ENCODE results near the gene CSE1L. TPM values are rescaled to one million over a fixed set of nuclear protein-coding genes. Genes with fewer than 3 reads are reported as not detected.
"Not testable (repeated sequence)": the region's sequence is repeated elsewhere in the genome, so short reads cannot be mapped to it uniquely, and the experiment has no call there.

The CSE1L gene
- total RNA-seq, 2 experiments from 2014 or later = 86.1 to 88.9 TPM

GRCh38 chr20:49110767-49111694 is 64.9 kb downstream of the CSE1L start:
- H3K36me3 Mint-ChIP-seq (ENCODE audit: low read depth) = peaks cover 33% of the 10 kb centered on the region
- no peak for DNase-seq
- H3K4me1 Mint-ChIP-seq (ENCODE audit: low read depth) = no peaks in the 10 kb centered on the region
- intact Hi-C loops (cut with micrococcal nuclease) = no loop called here
- no peak overlapping the region for H3K27ac Mint-ChIP-seq
- no peak overlapping the region for H3K4me3 Mint-ChIP-seq
- H3K9me3 Mint-ChIP-seq = no peaks in the 10 kb centered on the region
- no peaks in the 10 kb centered on the region for H3K27me3 Mint-ChIP-seq (ENCODE audit: low read depth)
- CTCF ChIA-PET = interaction anchor here (0.5 kb wide), 1 partner anchor 105 kb away, joined by 4 read pairs; no protein-coding TSS in a partner anchor

GRCh38 chr20:49112596-49113274 is 66.6 kb downstream of the CSE1L start:
- Mint-ChIP-seq H3K27ac (no peak overlapping the region), H3K4me1 (ENCODE audit: low read depth) (no peaks in the 10 kb centered on the region), H3K4me3 (no peak overlapping the region), H3K9me3 (no peaks in the 10 kb centered on the region), H3K36me3 (ENCODE audit: low read depth) (peaks cover 44% of the 10 kb centered on the region), H3K27me3 (ENCODE audit: low read depth) (no peaks in the 10 kb centered on the region)
- CTCF ChIA-PET = interaction anchor here (0.6 to 1.1 kb wide), 2 partner anchors 30 to 107 kb away, joined by 3 to 5 read pairs; no protein-coding TSS in a partner anchor
- intact Hi-C loops (cut with micrococcal nuclease) = no loop called here
- no peak for DNase-seq

DNA sequence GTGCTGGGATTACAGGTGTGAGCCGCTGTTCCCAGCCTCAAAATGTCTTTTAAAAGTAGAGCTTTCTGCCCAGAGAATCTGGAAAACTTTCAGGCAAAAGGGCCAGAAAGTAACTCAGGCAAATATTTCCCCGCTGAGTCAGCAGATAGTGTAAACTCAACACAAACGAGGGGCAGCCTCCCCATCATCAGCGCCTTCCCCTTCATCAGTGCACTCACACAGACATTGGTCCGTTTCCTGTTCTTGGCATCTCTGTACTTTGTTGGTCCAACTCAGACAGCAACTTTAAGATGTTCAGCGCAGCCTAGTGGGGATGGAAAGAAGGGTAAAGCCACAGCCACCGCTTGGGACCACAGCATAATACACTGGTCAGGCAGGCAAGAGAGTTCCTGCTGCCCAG is 69.5 kb downstream of the CSE1L start:
- intact Hi-C loops (cut with micrococcal nuclease) = no loop called here
- Mint-ChIP-seq H3K27me3 (ENCODE audit: low read depth) (no peaks in the 10 kb centered on the region), H3K4me3 (no peak overlapping the region), H3K36me3 (ENCODE audit: low read depth) (peaks cover 53% of the 10 kb centered on the region), H3K27ac (no peak overlapping the region), H3K4me1 (ENCODE audit: low read depth) (no peaks in the 10 kb centered on the region), H3K9me3 (no peaks in the 10 kb centered on the region)
- CTCF ChIA-PET = no interaction called here
- DNase-seq = no peak

- intact Hi-C loops (cut with micrococcal nuclease) = no loop called here
- H3K27ac Mint-ChIP-seq = peak overlapping the region; percentile 65
- peaks cover 52% of the 10 kb centered on the region for H3K36me3 Mint-ChIP-seq (ENCODE audit: low read depth)
- H3K4me1 Mint-ChIP-seq (ENCODE audit: low read depth) = no peaks in the 10 kb centered on the region
- no peaks in the 10 kb centered on the region for H3K27me3 Mint-ChIP-seq (ENCODE audit: low read depth)
- no peaks in the 10 kb centered on the region for H3K9me3 Mint-ChIP-seq
- DNase-seq = no peak
- H3K4me3 Mint-ChIP-seq = no peak overlapping the region
- CTCF ChIA-PET = no interaction called here
Measured at GRCh38 chr20:49118307-49118706, 72.2 kb downstream of the CSE1L start.

DNA sequence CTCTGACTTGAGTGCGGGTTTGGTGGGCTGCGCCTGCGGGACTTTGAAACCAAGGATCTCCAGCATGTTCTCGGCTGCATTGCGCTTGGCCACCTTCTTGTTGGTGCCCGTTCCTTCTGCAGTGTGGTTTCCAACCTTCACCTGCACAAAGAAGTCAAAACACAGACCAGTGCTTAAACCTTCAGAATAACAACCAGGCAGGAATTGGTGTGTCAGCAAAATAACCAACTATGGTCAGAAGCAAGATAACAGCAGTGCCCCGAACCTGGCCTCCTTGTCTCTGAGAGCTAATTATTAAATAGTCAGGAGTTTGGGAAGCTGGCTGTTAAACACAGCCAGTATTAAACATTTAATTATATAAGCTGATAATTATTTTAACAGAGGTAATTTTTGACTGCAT is 73.9 kb downstream of the CSE1L start:
- H3K36me3 Mint-ChIP-seq (ENCODE audit: low read depth) = peaks cover 52% of the 10 kb centered on the region
- no peak for DNase-seq
- H3K27ac Mint-ChIP-seq = no peak overlapping the region
- no peaks in the 10 kb centered on the region for H3K27me3 Mint-ChIP-seq (ENCODE audit: low read depth)
- no peaks in the 10 kb centered on the region for H3K4me1 Mint-ChIP-seq (ENCODE audit: low read depth)
- no peak overlapping the region for H3K4me3 Mint-ChIP-seq
- no peaks in the 10 kb centered on the region for H3K9me3 Mint-ChIP-seq
- CTCF ChIA-PET = interaction anchor here (0.7 to 1.2 kb wide), 3 partner anchors 14 to 97 kb away, joined by 3 to 5 read pairs (median 4); no protein-coding TSS in a partner anchor
- intact Hi-C loops (cut with micrococcal nuclease) = no loop called here

GRCh38 chr20:49122920-49123319 is 76.8 kb downstream of the CSE1L start:
- no peak for DNase-seq
- H3K4me1 Mint-ChIP-seq (ENCODE audit: low read depth) = no peaks in the 10 kb centered on the region
- CTCF ChIA-PET = no interaction called here
- H3K36me3 Mint-ChIP-seq (ENCODE audit: low read depth) = peaks cover 44% of the 10 kb centered on the region
- H3K4me3 Mint-ChIP-seq = no peak overlapping the region
- no peak overlapping the region for H3K27ac Mint-ChIP-seq
- H3K27me3 Mint-ChIP-seq (ENCODE audit: low read depth) = no peaks in the 10 kb centered on the region
- intact Hi-C loops (cut with micrococcal nuclease) = no loop called here
- no peaks in the 10 kb centered on the region for H3K9me3 Mint-ChIP-seq

GRCh38 chr20:49123982-49124381 is 77.9 kb downstream of the CSE1L start:
- no peaks in the 10 kb centered on the region for H3K9me3 Mint-ChIP-seq
- no peaks in the 10 kb centered on the region for H3K4me1 Mint-ChIP-seq (ENCODE audit: low read depth)
- no peaks in the 10 kb centered on the region for H3K27me3 Mint-ChIP-seq (ENCODE audit: low read depth)
- intact Hi-C loops (cut with micrococcal nuclease) = no loop called here
- H3K4me3 Mint-ChIP-seq = no peak overlapping the region
- H3K36me3 Mint-ChIP-seq (ENCODE audit: low read depth) = peaks cover 34% of the 10 kb centered on the region
- no peak for DNase-seq
- no peak overlapping the region for H3K27ac Mint-ChIP-seq
- CTCF ChIA-PET = no interaction called here

DNA sequence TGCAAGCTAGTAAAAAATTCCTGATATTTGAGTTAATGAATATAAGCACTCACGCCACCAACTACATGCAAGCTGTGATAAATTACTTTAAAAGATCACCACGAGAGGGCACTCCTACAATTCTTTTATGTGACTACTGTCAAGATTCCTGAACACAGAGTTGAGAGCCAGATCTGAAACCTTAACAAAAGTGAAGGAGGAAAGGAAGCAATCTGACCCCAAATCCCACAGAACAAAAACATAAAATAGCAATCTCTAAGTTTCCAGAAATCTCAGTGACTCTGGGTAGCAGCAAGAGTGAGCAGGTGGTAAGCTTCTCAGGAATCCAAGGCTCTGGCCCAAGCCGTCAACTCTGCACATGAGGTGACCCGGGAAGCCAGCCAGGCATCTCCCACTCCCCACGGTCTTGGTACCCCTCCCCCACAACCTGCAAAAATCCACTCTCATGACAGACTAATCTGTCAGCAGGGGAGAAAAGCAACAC is 86.9 kb downstream of the CSE1L start:
- Mint-ChIP-seq H3K9me3 (no peaks in the 10 kb centered on the region), H3K27ac (no peak overlapping the region), H3K4me3 (no peak overlapping the region), H3K36me3 (ENCODE audit: low read depth) (peaks cover 17% of the 10 kb centered on the region), H3K4me1 (ENCODE audit: low read depth) (peaks cover 3% of the 10 kb centered on the region), H3K27me3 (ENCODE audit: low read depth) (no peaks in the 10 kb centered on the region)
- peak; percentile 11 for DNase-seq
- CTCF ChIA-PET = interaction anchor here (0.6 to 7.4 kb wide), 36 partner anchors 8 to 117 kb away, joined by 3 to 114 read pairs (median 4); partner anchors contain the start of genes DDX27 and STAU1
- intact Hi-C loops (cut with micrococcal nuclease) = loop anchor here (1.0 to 5.0 kb wide), 4 partner anchors 53 to 189 kb away; no protein-coding TSS in a partner anchor

GRCh38 chr20:49133571-49133970 is 87.5 kb downstream of the CSE1L start:
- CTCF ChIA-PET = interaction anchor here (0.6 to 7.4 kb wide), 19 partner anchors 9 to 111 kb away, joined by 3 to 114 read pairs (median 4); partner anchors contain the start of genes DDX27 and STAU1
- intact Hi-C loops (cut with micrococcal nuclease) = loop anchor here (1.0 to 5.0 kb wide), 4 partner anchors 53 to 189 kb away; no protein-coding TSS in a partner anchor
- no peak for DNase-seq
- Mint-ChIP-seq H3K4me3 (no peak overlapping the region), H3K27me3 (ENCODE audit: low read depth) (no peaks in the 10 kb centered on the region), H3K4me1 (ENCODE audit: low read depth) (peaks cover 3% of the 10 kb centered on the region), H3K36me3 (ENCODE audit: low read depth) (peaks cover 17% of the 10 kb centered on the region), H3K27ac (peak overlapping the region; percentile 67), H3K9me3 (no peaks in the 10 kb centered on the region)

GRCh38 chr20:49134797-49135196 is 88.7 kb downstream of the CSE1L start:
- CTCF ChIA-PET = interaction anchor here (0.6 to 7.4 kb wide), 6 partner anchors 15 to 109 kb away, joined by 3 to 114 read pairs (median 10); partner anchors contain the start of genes DDX27 and STAU1
- not testable (repeated sequence) for H3K27me3 Mint-ChIP-seq (ENCODE audit: low read depth); H3K4me3 Mint-ChIP-seq; H3K9me3 Mint-ChIP-seq; DNase-seq; H3K4me1 Mint-ChIP-seq (ENCODE audit: low read depth)
- Mint-ChIP-seq H3K36me3 (ENCODE audit: low read depth) (peaks cover 17% of the 10 kb centered on the region), H3K27ac (peak overlapping the region; percentile 38)
- intact Hi-C loops (cut with micrococcal nuclease) = loop anchor here (5.0 kb wide), 1 partner anchor 188 kb away; no protein-coding TSS in a partner anchor

DNA sequence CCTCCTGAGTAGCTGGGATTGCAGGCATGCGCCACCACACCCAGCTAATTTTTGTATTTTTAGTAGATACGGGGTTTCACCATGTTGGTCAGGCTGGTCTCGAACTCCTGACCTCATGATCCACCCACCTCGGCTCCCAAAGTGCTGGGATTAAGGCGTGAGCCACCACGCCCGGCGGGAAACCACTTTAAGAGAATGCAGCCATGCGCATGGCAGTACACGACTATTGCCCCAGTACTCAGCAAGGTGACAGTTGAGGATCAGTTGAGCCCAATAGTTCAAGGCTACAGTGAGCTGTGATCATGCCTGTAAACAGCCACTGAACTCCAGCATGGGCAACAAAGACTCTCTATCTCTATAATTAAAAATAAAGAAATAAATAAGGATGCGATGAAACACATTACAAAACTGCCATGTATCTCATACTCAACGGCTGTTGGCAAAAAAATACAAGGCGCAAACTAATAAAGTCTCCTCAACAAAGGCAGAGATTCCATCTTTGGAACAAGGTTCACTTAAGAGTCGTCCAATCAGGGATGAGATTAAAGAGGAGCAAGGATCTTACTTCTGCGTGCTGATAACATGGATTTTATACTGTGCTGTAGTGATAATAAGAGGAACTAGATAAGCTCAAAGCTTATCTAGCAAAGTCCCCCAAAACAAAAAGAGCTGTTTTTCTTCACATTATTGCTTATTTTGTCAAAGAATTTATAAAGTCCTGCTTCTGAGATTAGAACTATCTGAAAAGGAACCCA is 90.9 kb downstream of the CSE1L start:
- H3K27ac Mint-ChIP-seq = no peak overlapping the region
- no peak for DNase-seq
- intact Hi-C loops (cut with micrococcal nuclease) = no loop called here
- H3K4me3 Mint-ChIP-seq = no peak overlapping the region
- peaks cover 9% of the 10 kb centered on the region for H3K36me3 Mint-ChIP-seq (ENCODE audit: low read depth)
- H3K27me3 Mint-ChIP-seq (ENCODE audit: low read depth) = no peaks in the 10 kb centered on the region
- peaks cover 7% of the 10 kb centered on the region for H3K4me1 Mint-ChIP-seq (ENCODE audit: low read depth)
- CTCF ChIA-PET = interaction anchor here (0.7 to 4.3 kb wide), 5 partner anchors 27 to 161 kb away, joined by 3 to 37 read pairs (median 4); partner anchors contain the start of gene DDX27
- no peaks in the 10 kb centered on the region for H3K9me3 Mint-ChIP-seq

Data from activated naive CD4-positive, alpha-beta T cell treated with anti-CD3 and anti-CD28 coated beads for 36 hours (primary cell).